ENCODE data around the gene TUSC2. TPM values are rescaled to one million over a fixed set of nuclear protein-coding genes. Genes with fewer than 3 reads are reported as not detected.

TUSC2 gene
- total RNA-seq, 1 experiment from 2014 or later = 34.0 TPM

- peaks cover 46% of the 10 kb centered on the region for H3K79me2 ChIP-seq (ENCODE audit: insufficient read depth, low read length)
- ChIA-PET CTCF (no interaction called here), POLR2A (interaction anchor here (1.9 kb wide), 1 partner anchor 28 kb away, joined by 4 read pairs; the partner anchor contains the start of gene IFRD2), RAD21 (ENCODE audit: low non-redundant PET in 1 of 2, low total read pairs in 2 of 2, uncharacterized antibody in 2 of 2, unreplicated experiment in 2 of 2) (interaction anchor here in 1 of 2 experiments (1.7 kb wide), 1 partner anchor 21 kb away, joined by 5 read pairs; the partner anchor contains the start of genes HYAL3 and NAA80)
- H3K36me3 ChIP-seq (ENCODE audit: control insufficient read depth in 1 of 2, insufficient read depth in 2 of 2, low read length in 2 of 2) = peaks cover 4 to 19% of the 10 kb centered on the region in 2 experiments; a peak in 1 of 4 replicates
- intact Hi-C loops (cut with micrococcal nuclease) = no loop called here
- no peaks in the 10 kb centered on the region for H4K20me1 ChIP-seq (ENCODE audit: insufficient read depth)
- peak overlapping the region; percentile 93 for H3K27ac ChIP-seq (ENCODE audit: low read depth, low read length)
- H3K27me3 ChIP-seq (ENCODE audit: insufficient read depth, low read length) = no peaks in the 10 kb centered on the region
- H3K4me1 ChIP-seq (ENCODE audit: control insufficient read depth in 1 of 2, insufficient read depth in 2 of 2, low read length in 2 of 2) = peaks cover 64 to 90% of the 10 kb centered on the region in 2 experiments
- BruUV-seq (replicated peaks) = no TSS peak
- no peaks in the 10 kb centered on the region for H3K9me2 ChIP-seq (ENCODE audit: insufficient read depth)
- TF ChIP-seq POLR2AphosphoS5 (IDR thresholded peaks at IDR 0.05; ENCODE audit: low read depth, low read length) (no peak), TCF7L2 (IDR thresholded peaks at IDR 0.05; ENCODE audit: borderline replicate concordance, extremely low read depth, insufficient read depth, insufficient read length) (peak; percentile 17), EZH2 (IDR thresholded peaks at IDR 0.05) (no peak), YY1 (IDR thresholded peaks at IDR 0.05; ENCODE audit: extremely low read depth, insufficient replicate concordance, low read depth, low read length) (no peak), CTCF (IDR thresholded peaks at IDR 0.05 in 2 of 3, conservative IDR thresholded peaks at IDR 0.05 in 1 of 3; ENCODE audit: borderline replicate concordance in 1 of 3, insufficient read depth in 1 of 3, low read depth in 2 of 3, low read length in 2 of 3) (peak in 2 of 3 experiments; percentile 21 to 41; a peak in 3 of 6 replicates)
- H3K9ac ChIP-seq (ENCODE audit: low read length) = peak overlapping the region; percentile 88
- H3K9me3 ChIP-seq (ENCODE audit: control insufficient read depth in 1 of 2, insufficient read depth in 1 of 2, low read depth in 1 of 2, low read length in 2 of 2) = no peaks in the 10 kb centered on the region
- ATAC-seq (no peak), DNase-seq (ENCODE audit: low read depth, low spot score) (no peak)
- H3K4me3 ChIP-seq (replicated peaks in 1 of 2; ENCODE audit: low read depth in 1 of 2, low read length in 2 of 2) = peak overlapping the region; percentile 64 to 92
- no peak overlapping the region for H2AFZ ChIP-seq (ENCODE audit: low read depth, low read length, poor library complexity, severe bottlenecking)
- peak overlapping the region; percentile 92 for H3K4me2 ChIP-seq (ENCODE audit: low read length)
These were observed 8.0 kb downstream of the TUSC2 start for GRCh38 chr3:50319894-50320625.
